Mesendoderm (in vitro differentiated cells): ENCODE measurements around the gene MRPL48.
A peak's percentile ranks its signal among the peaks of the same experiment; 100 is the strongest.

ENCODE experiments used
- DNase-seq: peaks from one replicate; pipeline ENCODE4 v3.0.0; 2013
- H2AK5ac ChIP-seq: 2 replicates; pipeline ENCODE4 v1.6.1; 2013; ENCODE audit warnings: low read length, inconsistent platforms
- H2BK120ac ChIP-seq: 2 replicates; pipeline ENCODE4 v1.6.1; 2013; ENCODE audit warnings: low read depth, mild to moderate bottlenecking, low read length, moderate library complexity, mixed read lengths
- H2BK15ac ChIP-seq: replicated peaks from 2 replicates; pipeline ENCODE4 v1.6.1; 2013; ENCODE audit warnings: low read depth, mild to moderate bottlenecking, moderate library complexity
- H2BK5ac ChIP-seq: 2 replicates; pipeline ENCODE4 v1.6.1; 2013; ENCODE audit warnings: low read length, inconsistent platforms
- H3K18ac ChIP-seq: 2 replicates; pipeline ENCODE4 v1.6.1; 2013; ENCODE audit warnings: mild to moderate bottlenecking, low read length, mixed read lengths
- H3K23ac ChIP-seq: one replicate; pipeline ENCODE4 v1.6.1; 2013; ENCODE audit warnings: low read length
- H3K27ac ChIP-seq: 2 replicates; pipeline ENCODE4 v1.5.1; 2013; ENCODE audit warnings: low read depth, mild to moderate bottlenecking, inconsistent platforms, low read length, moderate library complexity
- H3K27me3 ChIP-seq: 2 replicates; pipeline ENCODE4 v1.6.1; 2013; ENCODE audit warnings: low read length, control low read depth, mild to moderate bottlenecking, inconsistent platforms; ENCODE audit not compliant: insufficient read depth, poor library complexity
- H3K36me3 ChIP-seq: 2 replicates; pipeline ENCODE4 v1.6.1; 2013; ENCODE audit warnings: low read length, inconsistent platforms; ENCODE audit not compliant: control insufficient read depth, insufficient read depth
- H3K4ac ChIP-seq: one replicate; pipeline ENCODE4 v1.6.1; 2013; ENCODE audit warnings: low read depth, mild to moderate bottlenecking, low read length, moderate library complexity
- H3K4me1 ChIP-seq: 2 replicates; pipeline ENCODE4 v1.6.1; 2013; ENCODE audit warnings: low read depth, low read length, inconsistent platforms; ENCODE audit not compliant: control insufficient read depth
- H3K4me2 ChIP-seq: 2 replicates; pipeline ENCODE4 v1.6.1; 2013; ENCODE audit warnings: low read length
- H3K4me3 ChIP-seq: 2 replicates; pipeline ENCODE4 v1.5.1; 2013; ENCODE audit warnings: mild to moderate bottlenecking, low read length
- H3K56ac ChIP-seq: one replicate; pipeline ENCODE4 v1.6.1; 2013; ENCODE audit warnings: low read length
- H3K79me1 ChIP-seq: 2 replicates; pipeline ENCODE4 v1.6.1; 2013; ENCODE audit warnings: low read length, inconsistent platforms
- H3K79me2 ChIP-seq: 2 replicates; pipeline ENCODE4 v1.6.1; 2013; ENCODE audit warnings: mild to moderate bottlenecking, low read length; ENCODE audit not compliant: control insufficient read depth, insufficient read depth
- H3K9ac ChIP-seq: 2 replicates; pipeline ENCODE4 v1.6.1; 2013; ENCODE audit warnings: low read length, inconsistent platforms
- H4K5ac ChIP-seq: one replicate; pipeline ENCODE4 v1.6.1; 2013; ENCODE audit warnings: low read length
- H4K8ac ChIP-seq: one replicate; pipeline ENCODE4 v1.6.1; 2013; ENCODE audit warnings: low read depth, mild to moderate bottlenecking, control low read depth, low read length, moderate library complexity
- WGBS: extraction: QIAGEN DNeasy Blood & Tissue Kit; methylation state at CpG from one replicate; pipeline ENCODE4 v1.1.7; 2013; ENCODE audit warnings: low lambda C conversion rate, missing lambda C conversion rate; ENCODE audit not compliant: insufficient coverage; ENCODE audit errors: extremely low coverage; 5-methylcytosine and 5-hydroxymethylcytosine counted together

Gene MRPL48

GRCh38 chr11:73872749-73873357, 85.2 kb downstream of the MRPL48 start:
- H2BK120ac ChIP-seq: no peak overlapping the region
- peaks cover 3% of the 10 kb centered on the region for H3K4me1 ChIP-seq
- WGBS: no CpG with 5 or more reads among the region's 9 CpGs
- no peak overlapping the region for H3K27ac ChIP-seq
- H3K23ac ChIP-seq: no peak overlapping the region
- no peak overlapping the region for H3K18ac ChIP-seq
- no peak for DNase-seq
- H2BK15ac ChIP-seq: no peak overlapping the region
- H3K4me3 ChIP-seq: no peak overlapping the region
- peaks cover 10% of the 10 kb centered on the region for H3K36me3 ChIP-seq
- H3K79me1 ChIP-seq: peaks cover 19% of the 10 kb centered on the region
- no peak overlapping the region for H3K4ac ChIP-seq
- no peak overlapping the region for H3K4me2 ChIP-seq
- H3K9ac ChIP-seq: no peak overlapping the region
- no peak overlapping the region for H4K5ac ChIP-seq
- H4K8ac ChIP-seq: no peak overlapping the region
- H3K56ac ChIP-seq: no peak overlapping the region
- peaks cover 21% of the 10 kb centered on the region for H3K79me2 ChIP-seq
- no peaks in the 10 kb centered on the region for H3K27me3 ChIP-seq
- H2AK5ac ChIP-seq: no peak overlapping the region
- no peak overlapping the region for H2BK5ac ChIP-seq

GRCh38 chr11:73875380-73875779, 87.7 kb downstream of the MRPL48 start:
- Histone ChIP-seq H4K5ac (no peak overlapping the region), H3K27me3 (no peaks in the 10 kb centered on the region), H3K18ac (no peak overlapping the region), H3K9ac (peak overlapping the region; percentile 97), H3K36me3 (peaks cover 8% of the 10 kb centered on the region), H3K79me1 (peaks cover 19% of the 10 kb centered on the region), H3K4me1 (peaks cover 3% of the 10 kb centered on the region), H3K79me2 (peaks cover 21% of the 10 kb centered on the region), H3K23ac (no peak overlapping the region), H2BK120ac (no peak overlapping the region), H3K4me3 (no peak overlapping the region), H2BK5ac (no peak overlapping the region), H4K8ac (no peak overlapping the region), H3K27ac (no peak overlapping the region), H3K4ac (no peak overlapping the region), H3K4me2 (peak overlapping the region; percentile 70), H2BK15ac (no peak overlapping the region), H3K56ac (peak overlapping the region; percentile 96), H2AK5ac (no peak overlapping the region)
- no CpG with 5 or more reads among the region's 1 CpG for WGBS
- DNase-seq: no peak

GRCh38 chr11:73875840-73876239, 88.2 kb downstream of the MRPL48 start:
- H3K4me1 ChIP-seq: peaks cover 3% of the 10 kb centered on the region
- H3K4ac ChIP-seq: no peak overlapping the region
- no peak overlapping the region for H4K5ac ChIP-seq
- peak; percentile 61 for DNase-seq
- H3K79me2 ChIP-seq: peaks cover 21% of the 10 kb centered on the region
- no peak overlapping the region for H2BK120ac ChIP-seq
- H3K4me3 ChIP-seq: peak overlapping the region; percentile 91
- no peak overlapping the region for H3K27ac ChIP-seq
- peak overlapping the region; percentile 96 for H3K56ac ChIP-seq
- H3K18ac ChIP-seq: no peak overlapping the region
- no peak overlapping the region for H2BK5ac ChIP-seq
- H3K36me3 ChIP-seq: peaks cover 8% of the 10 kb centered on the region
- no CpG with 5 or more reads among the region's 8 CpGs for WGBS
- H3K23ac ChIP-seq: no peak overlapping the region
- H3K9ac ChIP-seq: peak overlapping the region; percentile 97
- no peaks in the 10 kb centered on the region for H3K27me3 ChIP-seq
- peak overlapping the region; percentile 15 for H2AK5ac ChIP-seq
- peak overlapping the region; percentile 79 for H3K4me2 ChIP-seq
- no peak overlapping the region for H4K8ac ChIP-seq
- no peak overlapping the region for H2BK15ac ChIP-seq
- H3K79me1 ChIP-seq: peaks cover 19% of the 10 kb centered on the region

- peaks cover 21% of the 10 kb centered on the region for H3K79me2 ChIP-seq
- peak within 1 kb of the TSS; percentile 64 for H2BK5ac ChIP-seq
- WGBS: no CpG with 5 or more reads among the region's 57 CpGs
- peaks cover 7% of the 10 kb centered on the region for H3K36me3 ChIP-seq
- peak within 1 kb of the TSS; percentile 99 for H4K8ac ChIP-seq
- peak within 1 kb of the TSS; percentile 15 for H2AK5ac ChIP-seq
- peak within 1 kb of the TSS; percentile 54 for H3K23ac ChIP-seq
- H3K18ac ChIP-seq: peak within 1 kb of the TSS; percentile 75
- H2BK15ac ChIP-seq: no peak within 1 kb of the TSS
- peaks cover 19% of the 10 kb centered on the region for H3K79me1 ChIP-seq
- DNase-seq: peak; percentile 100
- H3K9ac ChIP-seq: peak within 1 kb of the TSS; percentile 97
- peak within 1 kb of the TSS; percentile 40 for H3K4ac ChIP-seq
- H3K4me2 ChIP-seq: peak within 1 kb of the TSS; percentile 94
- peak within 1 kb of the TSS; percentile 85 for H4K5ac ChIP-seq
- H3K56ac ChIP-seq: peak within 1 kb of the TSS; percentile 98
- peaks cover 3% of the 10 kb centered on the region for H3K4me1 ChIP-seq
- no peaks in the 10 kb centered on the region for H3K27me3 ChIP-seq
- H3K27ac ChIP-seq: peak within 1 kb of the TSS; percentile 88
- no peak within 1 kb of the TSS for H2BK120ac ChIP-seq
- H3K4me3 ChIP-seq: peak within 1 kb of the TSS; percentile 91
Observed at GRCh38 chr11:73876424-73877310, 89.0 kb downstream of the MRPL48 start, which contains the start of the genes COA4 and PAAF1. Gene COA4, minus strand, starts transcription at chr11:73876846. Its CDS starts 3,468 bp downstream, at chr11:73873378. Gene PAAF1, plus strand, starts transcription at chr11:73876999. Its CDS starts 23 bp downstream, at chr11:73877022.

- Histone ChIP-seq H3K4me3 (no peak overlapping the region), H2BK5ac (no peak overlapping the region), H2BK120ac (no peak overlapping the region), H3K56ac (no peak overlapping the region), H3K18ac (no peak overlapping the region), H3K23ac (no peak overlapping the region), H3K4me1 (peaks cover 3% of the 10 kb centered on the region), H4K8ac (no peak overlapping the region), H3K79me2 (peaks cover 21% of the 10 kb centered on the region), H3K4me2 (no peak overlapping the region), H3K4ac (no peak overlapping the region), H2BK15ac (no peak overlapping the region), H4K5ac (no peak overlapping the region), H3K79me1 (peaks cover 15% of the 10 kb centered on the region), H3K9ac (peak overlapping the region; percentile 15), H2AK5ac (no peak overlapping the region), H3K27ac (no peak overlapping the region), H3K27me3 (no peaks in the 10 kb centered on the region), H3K36me3 (no peaks in the 10 kb centered on the region)
- no CpG with 5 or more reads among the region's 1 CpG for WGBS
- no peak for DNase-seq
Observed at GRCh38 chr11:73878771-73879170, 91.1 kb downstream of the MRPL48 start.
